Nephron (organoid): ENCODE measurements around the gene KNSTRN.

Experiments used
- H3K27ac Mint-ChIP-seq, 3 experiments: 2 replicates each; pipeline ENCODE4 v1.8.0; 2020; ENCODE audit warnings: mixed read lengths in 3 of 3, mild to moderate bottlenecking in 2 of 3, moderate library complexity in 1 of 3
- H3K27me3 Mint-ChIP-seq: 2 replicates; pipeline ENCODE4 v1.8.0; 2021; ENCODE audit warnings: low read depth, mild to moderate bottlenecking, moderate library complexity, mixed read lengths
- H3K36me3 Mint-ChIP-seq: 2 replicates; pipeline ENCODE4 v1.8.0; 2020; ENCODE audit warnings: low read depth, mixed read lengths
- H3K4me1 Mint-ChIP-seq: 2 replicates; pipeline ENCODE4 v1.8.0; 2020; ENCODE audit warnings: mixed read lengths
- H3K4me3 Mint-ChIP-seq, 3 experiments: 2 replicates each; pipeline ENCODE4 v1.8.0; 2020; ENCODE audit warnings: mild to moderate bottlenecking in 3 of 3, mixed read lengths in 3 of 3, moderate library complexity in 2 of 3
- H3K9me3 Mint-ChIP-seq: 2 replicates; pipeline ENCODE4 v1.8.0; 2020; ENCODE audit warnings: mixed read lengths
- CTCF ChIP-seq, 3 experiments: fragments of 200-600 bp; sonication (generic); IDR thresholded peaks; one replicate each; pipeline ENCODE4 v1.5.0; 2021; ENCODE audit warnings: antibody characterized with exemption in 3 of 3; ENCODE audit not compliant: unreplicated experiment in 3 of 3

Gene KNSTRN

GRCh38 chr15:40348474-40348870 lies 34.0 kb upstream of the KNSTRN start:
- Mint-ChIP-seq H3K4me1 (peaks cover 10% of the 10 kb centered on the region), H3K4me3 (no peak overlapping the region), H3K27me3 (peaks cover 22% of the 10 kb centered on the region), H3K27ac (no peak overlapping the region), H3K36me3 (no peaks in the 10 kb centered on the region), H3K9me3 (no peaks in the 10 kb centered on the region)
- no peak for TF ChIP-seq CTCF (IDR thresholded peaks at IDR 0.05; ENCODE audit: unreplicated experiment in 3 of 3)

GRCh38 chr15:40349163-40349562 lies 33.4 kb upstream of the KNSTRN start:
- no peaks in the 10 kb centered on the region for H3K36me3 Mint-ChIP-seq
- TF ChIP-seq CTCF (IDR thresholded peaks at IDR 0.05; ENCODE audit: unreplicated experiment in 3 of 3) = no peak
- peaks cover 22% of the 10 kb centered on the region for H3K27me3 Mint-ChIP-seq
- no peaks in the 10 kb centered on the region for H3K9me3 Mint-ChIP-seq
- H3K4me1 Mint-ChIP-seq = peaks cover 13% of the 10 kb centered on the region
- H3K27ac Mint-ChIP-seq = no peak overlapping the region
- no peak overlapping the region for H3K4me3 Mint-ChIP-seq

DNA sequence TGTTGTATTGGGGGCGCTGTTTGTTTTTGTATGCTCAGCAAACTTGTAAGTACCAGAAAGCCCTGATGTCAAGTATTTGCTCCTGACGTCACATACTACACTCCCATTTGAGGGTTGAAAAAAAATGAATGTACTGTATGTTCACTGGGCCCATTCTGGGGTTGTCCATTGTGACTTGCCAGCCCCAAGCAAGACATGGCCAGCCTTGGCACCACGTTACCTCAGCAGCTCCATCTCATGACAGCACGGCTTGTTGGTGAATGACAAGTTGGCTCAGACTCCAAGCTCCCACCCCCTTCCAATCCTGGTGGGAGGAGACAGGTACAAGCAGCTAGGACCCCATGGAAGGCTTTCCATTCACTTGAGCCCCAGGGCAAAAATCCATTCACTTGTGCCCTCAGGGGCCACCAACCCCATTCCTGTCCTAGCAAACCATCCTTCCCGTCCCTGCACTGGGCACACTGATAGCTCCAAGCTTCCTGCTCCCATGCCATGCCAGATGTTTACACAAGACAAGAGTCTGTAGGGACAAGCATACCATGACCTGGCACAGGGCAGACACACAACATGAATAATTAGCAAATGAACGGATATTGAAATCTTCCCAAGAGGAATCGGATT lies 30.1 kb upstream of the KNSTRN start:
- Mint-ChIP-seq H3K27me3 (peaks cover 29% of the 10 kb centered on the region), H3K9me3 (no peaks in the 10 kb centered on the region), H3K4me1 (peaks cover 25% of the 10 kb centered on the region), H3K27ac (no peak overlapping the region), H3K4me3 (no peak overlapping the region), H3K36me3 (no peaks in the 10 kb centered on the region)
- no peak for TF ChIP-seq CTCF (IDR thresholded peaks at IDR 0.05; ENCODE audit: unreplicated experiment in 3 of 3)

DNA sequence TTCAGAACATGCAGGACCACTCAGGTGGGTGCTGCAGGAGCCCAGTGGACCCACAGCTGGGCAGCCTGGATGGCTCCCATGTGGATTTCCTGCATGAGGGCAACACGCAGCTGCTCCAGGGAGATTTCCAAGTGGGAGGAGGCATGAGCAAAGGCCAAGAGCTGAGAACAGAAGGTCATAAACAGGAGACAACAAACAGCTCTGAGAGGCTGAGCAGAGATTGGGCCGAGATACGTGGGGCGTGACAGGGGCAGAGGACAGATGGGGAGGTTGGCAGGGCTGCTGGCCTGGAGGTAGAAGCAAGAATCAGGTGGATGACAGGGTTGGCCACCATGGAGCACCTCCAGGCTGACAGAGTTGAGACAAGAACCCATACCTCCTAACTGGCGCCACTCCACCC lies 28.8 kb upstream of the KNSTRN start:
- H3K4me1 Mint-ChIP-seq = peaks cover 25% of the 10 kb centered on the region
- peaks cover 33% of the 10 kb centered on the region for H3K27me3 Mint-ChIP-seq
- H3K27ac Mint-ChIP-seq = no peak overlapping the region
- H3K9me3 Mint-ChIP-seq = no peaks in the 10 kb centered on the region
- TF ChIP-seq CTCF (IDR thresholded peaks at IDR 0.05; ENCODE audit: unreplicated experiment in 3 of 3) = no peak
- no peak overlapping the region for H3K4me3 Mint-ChIP-seq
- no peaks in the 10 kb centered on the region for H3K36me3 Mint-ChIP-seq

DNA sequence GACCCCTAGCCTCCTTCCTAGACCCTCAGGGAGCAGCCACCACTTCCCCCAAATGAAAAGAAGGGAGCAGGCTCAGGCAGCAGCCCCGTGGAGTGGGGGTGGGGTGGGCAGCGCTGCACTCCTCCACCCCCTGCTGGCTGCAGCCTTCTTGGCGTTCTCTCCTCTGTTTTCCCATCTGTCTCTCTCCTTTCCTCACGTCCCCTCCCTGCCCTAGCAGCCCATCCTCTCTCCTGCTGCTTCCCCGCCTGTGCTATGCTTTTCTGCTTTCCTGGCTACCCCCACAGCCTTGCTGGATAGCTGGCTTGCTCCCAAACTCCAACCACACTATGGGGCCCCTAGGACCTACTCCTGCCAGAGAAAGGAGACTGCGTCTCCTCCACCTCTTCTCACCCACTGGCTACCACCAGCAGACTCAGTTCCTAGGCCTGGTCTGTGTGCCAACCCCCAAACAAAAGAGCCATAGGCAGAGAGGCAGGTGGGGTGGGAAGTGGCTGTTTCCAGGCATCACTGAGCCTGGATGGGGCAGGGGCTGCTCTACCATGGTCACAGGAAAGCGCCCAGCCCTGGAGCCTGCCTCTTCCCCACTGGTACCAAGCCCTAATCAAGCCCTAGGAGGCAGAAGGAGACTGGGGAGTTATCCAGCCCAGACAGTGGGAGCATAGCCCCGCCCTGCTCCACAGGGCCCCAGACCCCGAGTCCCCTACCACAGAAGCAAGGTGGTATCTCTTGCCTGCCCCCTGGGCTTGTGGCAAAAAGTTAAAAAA lies 27.9 kb upstream of the KNSTRN start:
- Mint-ChIP-seq H3K4me1 (peaks cover 25% of the 10 kb centered on the region), H3K36me3 (no peaks in the 10 kb centered on the region), H3K9me3 (no peaks in the 10 kb centered on the region), H3K27me3 (peaks cover 40% of the 10 kb centered on the region), H3K4me3 (no peak overlapping the region), H3K27ac (no peak overlapping the region)
- TF ChIP-seq CTCF (IDR thresholded peaks at IDR 0.05; ENCODE audit: unreplicated experiment in 3 of 3) = peak; percentile 35 to 53 (median 47)
